ENCODE measurements around the gene CIAO2B.
A peak's percentile ranks its signal among the peaks of the same experiment; 100 is the strongest.
"Not testable (repeated sequence)": the region's sequence is repeated elsewhere in the genome, so short reads cannot be mapped to it uniquely, and the experiment has no call there.

The CIAO2B gene

GRCh38 chr16:66936889-66937554 lies 2.8 kb upstream of the CIAO2B start:
- DNase-seq (ENCODE audit: low spot score), result no peak

GRCh38 chr16:66936462-66936861 lies 2.3 kb upstream of the CIAO2B start:
- DNase-seq (ENCODE audit: low spot score), result no peak

- peak; percentile 77 for DNase-seq (ENCODE audit: low spot score)
Measured at GRCh38 chr16:66935314-66936011, 1.3 kb upstream of the CIAO2B start, which contains the start of gene CES2. Gene CES2 (plus strand): TSS chr16:66935516. CDS start chr16:66935636, 120 bp downstream.

- not testable (repeated sequence) for DNase-seq (ENCODE audit: low spot score)
Measured at GRCh38 chr16:66934839-66935313, 674 bp upstream of the CIAO2B start.

GRCh38 chr16:66933776-66934137 lies 445 bp downstream of the CIAO2B start:
- no peak for DNase-seq (ENCODE audit: low spot score)

GRCh38 chr16:66932076-66932475 lies 2.1 kb downstream of the CIAO2B start:
- DNase-seq (ENCODE audit: low spot score), result no peak

- no peak for DNase-seq (ENCODE audit: low spot score)
Measured at GRCh38 chr16:66931665-66932064, 2.5 kb downstream of the CIAO2B start.

GRCh38 chr16:66930189-66930588 lies 4.0 kb downstream of the CIAO2B start:
- DNase-seq (ENCODE audit: low spot score), result no peak

GRCh38 chr16:66928702-66929388 lies 5.4 kb downstream of the CIAO2B start:
- DNase-seq (ENCODE audit: low spot score), result no peak

- DNase-seq (ENCODE audit: low spot score), result no peak
Measured at GRCh38 chr16:66927918-66928649, 6.1 kb downstream of the CIAO2B start.

- peak; percentile 90 for DNase-seq (ENCODE audit: low spot score)
Measured at GRCh38 chr16:66926961-66927436, 7.2 kb downstream of the CIAO2B start.

GRCh38 chr16:66926171-66926947 lies 7.8 kb downstream of the CIAO2B start:
- no peak for DNase-seq (ENCODE audit: low spot score)

- peak; percentile 75 for DNase-seq (ENCODE audit: low spot score)
Measured at GRCh38 chr16:66925322-66925840, 8.8 kb downstream of the CIAO2B start, which contains the start of gene RRAD. Gene RRAD (minus strand): TSS chr16:66925535. CDS start chr16:66925179, 356 bp downstream.

GRCh38 chr16:66924527-66925321 lies 9.5 kb downstream of the CIAO2B start:
- peak; percentile 80 for DNase-seq (ENCODE audit: low spot score)

GRCh38 chr16:66923866-66924265 lies 10.3 kb downstream of the CIAO2B start:
- DNase-seq (ENCODE audit: low spot score), result no peak

GRCh38 chr16:66923247-66923731 lies 10.9 kb downstream of the CIAO2B start:
- DNase-seq (ENCODE audit: low spot score), result peak; percentile 76

- no peak for DNase-seq (ENCODE audit: low spot score)
Measured at GRCh38 chr16:66921729-66922450, 12.3 kb downstream of the CIAO2B start.

- no peak for DNase-seq (ENCODE audit: low spot score)
Measured at GRCh38 chr16:66920924-66921680, 13.1 kb downstream of the CIAO2B start.

GRCh38 chr16:66920299-66920590 lies 14.0 kb downstream of the CIAO2B start:
- no peak for DNase-seq (ENCODE audit: low spot score)

Data from AG08396 (cell line).